ENCODE measurements around the gene ABCA13. TPM values are rescaled to one million over a fixed set of nuclear protein-coding genes. Genes with fewer than 3 reads are reported as not detected.

ABCA13 gene
- total and polyA plus RNA-seq, 2 donors (not counting 3 experiments of a cell fraction or from before 2014, with no cell fraction given), result 0.01 to 0.11 TPM

DNA sequence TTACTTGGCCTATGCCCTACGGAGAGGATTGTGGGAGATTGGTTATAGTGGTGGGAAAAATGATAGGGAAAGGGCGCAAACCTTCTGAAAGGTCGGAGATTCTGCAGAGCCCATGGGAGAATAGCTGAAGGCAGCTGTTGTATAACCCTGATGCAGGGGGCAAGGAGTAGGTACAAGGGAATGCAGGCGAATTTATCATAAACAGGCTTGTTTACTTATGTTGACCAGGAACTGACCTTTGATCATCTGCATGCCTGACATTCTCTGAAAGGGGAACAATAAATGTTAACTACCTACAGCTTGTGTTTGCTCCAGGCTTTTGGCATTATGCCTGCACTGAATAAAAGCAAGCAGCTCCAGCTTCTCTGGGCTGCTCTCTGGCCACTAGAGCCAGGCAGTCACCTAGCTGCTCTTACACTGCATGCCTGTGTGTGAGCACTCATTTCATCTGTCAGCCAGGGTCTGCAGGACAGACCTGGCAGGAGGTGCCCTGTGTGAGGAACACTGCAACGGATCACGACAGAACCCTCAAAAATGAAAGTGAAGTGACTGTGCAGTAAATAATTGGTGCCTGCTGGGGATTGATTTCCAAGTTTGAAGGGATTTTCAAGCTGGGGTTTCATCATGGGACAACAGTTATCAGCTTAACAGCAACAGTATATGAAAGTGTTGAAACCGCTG, 31.1 kb upstream of the ABCA13 start:
- POLR2A ChIA-PET, result no interaction called here
- FAIRE-seq (peak; percentile 44), DNase-seq (ENCODE audit: low read depth, low spot score) (peak; percentile 57)
- Histone ChIP-seq H4K20me1 (replicated peaks; ENCODE audit: control insufficient read depth, extremely low read depth, insufficient read depth, low read length) (no peaks in the 10 kb centered on the region), H3K9me3 (replicated peaks; ENCODE audit: control insufficient read depth, insufficient read depth, low read length) (no peaks in the 10 kb centered on the region), H3K36me3 (ENCODE audit: control insufficient read depth in 2 of 2, extremely low read depth in 1 of 2, insufficient read depth in 2 of 2, low read length in 2 of 2) (no peaks in the 10 kb centered on the region), H3K4me1 (ENCODE audit: control insufficient read depth, extremely low read depth, insufficient read depth, low read length) (peaks cover 4% of the 10 kb centered on the region), H3K27me3 (ENCODE audit: control insufficient read depth in 2 of 2, insufficient read depth in 2 of 2, low read length in 2 of 2) (no peaks in the 10 kb centered on the region), H3K79me2 (ENCODE audit: control insufficient read depth, insufficient read depth, low read length) (no peaks in the 10 kb centered on the region), H3K9me1 (replicated peaks; ENCODE audit: control insufficient read depth, extremely low read depth, insufficient read depth, low read length) (no peaks in the 10 kb centered on the region), H2AFZ (ENCODE audit: low read depth, low read length) (no peak overlapping the region), H3K4me3 (replicated peaks in 1 of 3; ENCODE audit: insufficient read depth in 1 of 3, low read depth in 1 of 3, low read length in 3 of 3) (no peak overlapping the region), H3K4me2 (ENCODE audit: insufficient read depth, low read length) (no peak overlapping the region), H3K27ac (ENCODE audit: insufficient read depth, low read depth, low read length) (no peak overlapping the region), H3K9ac (replicated peaks; ENCODE audit: extremely low read depth, insufficient read depth, low read length) (no peak overlapping the region)
- CTCF ChIA-PET, result interaction anchor here (1.0 to 1.5 kb wide), 4 partner anchors 15 to 1269 kb away, joined by 3 to 13 read pairs (median 3); no protein-coding TSS in a partner anchor
- TF ChIP-seq, protein P1, sequence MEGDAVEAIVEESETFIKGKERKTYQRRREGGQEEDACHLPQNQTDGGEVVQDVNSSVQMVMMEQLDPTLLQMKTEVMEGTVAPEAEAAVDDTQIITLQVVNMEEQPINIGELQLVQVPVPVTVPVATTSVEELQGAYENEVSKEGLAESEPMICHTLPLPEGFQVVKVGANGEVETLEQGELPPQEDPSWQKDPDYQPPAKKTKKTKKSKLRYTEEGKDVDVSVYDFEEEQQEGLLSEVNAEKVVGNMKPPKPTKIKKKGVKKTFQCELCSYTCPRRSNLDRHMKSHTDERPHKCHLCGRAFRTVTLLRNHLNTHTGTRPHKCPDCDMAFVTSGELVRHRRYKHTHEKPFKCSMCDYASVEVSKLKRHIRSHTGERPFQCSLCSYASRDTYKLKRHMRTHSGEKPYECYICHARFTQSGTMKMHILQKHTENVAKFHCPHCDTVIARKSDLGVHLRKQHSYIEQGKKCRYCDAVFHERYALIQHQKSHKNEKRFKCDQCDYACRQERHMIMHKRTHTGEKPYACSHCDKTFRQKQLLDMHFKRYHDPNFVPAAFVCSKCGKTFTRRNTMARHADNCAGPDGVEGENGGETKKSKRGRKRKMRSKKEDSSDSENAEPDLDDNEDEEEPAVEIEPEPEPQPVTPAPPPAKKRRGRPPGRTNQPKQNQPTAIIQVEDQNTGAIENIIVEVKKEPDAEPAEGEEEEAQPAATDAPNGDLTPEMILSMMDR (IDR thresholded peaks at IDR 0.05; ENCODE audit: extremely low read depth in 1 of 2, insufficient read depth in 1 of 2, low read depth in 1 of 2, low read length in 2 of 2), result no peak
- no peak for TF ChIP-seq POLR2AphosphoS5 (IDR thresholded peaks at IDR 0.05; ENCODE audit: insufficient read depth, low read depth, low read length)
- no peak for TF ChIP-seq POLR2A (IDR thresholded peaks at IDR 0.05; ENCODE audit: low read depth, low read length)
- TF ChIP-seq MYC (IDR thresholded peaks at IDR 0.05; ENCODE audit: low read depth, low read length), result no peak
- no peak for TF ChIP-seq EZH2 (IDR thresholded peaks at IDR 0.05; ENCODE audit: borderline replicate concordance, low read depth, low read length, severe bottlenecking)
- TF ChIP-seq, protein P2, sequence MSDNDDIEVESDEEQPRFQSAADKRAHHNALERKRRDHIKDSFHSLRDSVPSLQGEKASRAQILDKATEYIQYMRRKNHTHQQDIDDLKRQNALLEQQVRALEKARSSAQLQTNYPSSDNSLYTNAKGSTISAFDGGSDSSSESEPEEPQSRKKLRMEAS (IDR thresholded peaks at IDR 0.05; ENCODE audit: insufficient read depth, insufficient read length), result no peak
- TF ChIP-seq JUN (IDR thresholded peaks at IDR 0.05; ENCODE audit: borderline replicate concordance, insufficient read depth, insufficient read length, low read depth), result no peak
- TF ChIP-seq GATA2 (IDR thresholded peaks at IDR 0.05; ENCODE audit: insufficient read depth, insufficient read length, low read depth, low read length), result no peak
- no peak for TF ChIP-seq FOS (IDR thresholded peaks at IDR 0.05; ENCODE audit: borderline replicate concordance, insufficient read depth, low read length)
- dilution Hi-C loops (cut with MboI; ENCODE audit: extremely low pct_ligation_motif_present, low sequenced_read_pairs), result no loop called here
- no TSS peak for BruUV-seq (replicated peaks)
- intact Hi-C loops (cut with micrococcal nuclease), result no loop called here
